Measurements from ENCODE around the gene SEMA5A. TPM values are rescaled to one million over a fixed set of nuclear protein-coding genes. Genes with fewer than 3 reads are reported as not detected.

SEMA5A gene
- total RNA-seq, 6 experiments from 2014 or later = 3.1 to 12.6 (median 5.7) TPM

- TF ChIP-seq POLR2A (IDR thresholded peaks at IDR 0.05) (no peak), CTCF (IDR thresholded peaks at IDR 0.05) (peak in 3 of 4 donors; percentile 13 to 47 (median 16))
- Histone ChIP-seq H3K36me3 (no peaks in the 10 kb centered on the region), H3K4me1 (no peaks in the 10 kb centered on the region), H3K9me3 (no peaks in the 10 kb centered on the region), H3K27ac (no peak overlapping the region), H3K4me3 (no peak overlapping the region), H3K27me3 (no peaks in the 10 kb centered on the region)
- no peak for DNase-seq
- 57% methylated on average over 5 of the region's 5 CpGs for WGBS (ENCODE audit: insufficient coverage, low coverage, low lambda C conversion rate, missing lambda C conversion rate)
- ATAC-seq = peak; percentile 42 to 68 (median 57)
- intact Hi-C loops (cut with DNase I) = no loop called here
Observed at GRCh38 chr5:9516591-9516990, 29.3 kb downstream of the SEMA5A start.

DNA sequence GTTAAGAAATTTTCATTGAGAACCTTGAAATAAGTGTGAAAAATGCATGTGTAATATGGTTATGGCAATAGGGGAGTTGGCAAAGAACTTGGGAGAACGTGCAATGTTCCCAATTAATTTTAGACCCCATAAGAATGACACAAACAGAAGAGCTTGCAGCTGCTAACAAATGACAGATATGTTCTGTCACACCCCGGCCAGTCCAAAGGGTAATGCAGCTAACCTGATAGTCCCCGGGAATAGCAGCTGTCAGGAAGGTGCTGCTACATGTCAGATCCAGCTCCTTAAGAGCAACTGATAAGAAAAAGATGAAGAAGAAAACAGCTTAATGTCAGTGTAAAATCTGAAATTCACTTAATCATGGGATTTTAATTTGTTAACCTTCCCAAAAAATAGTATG, 30.4 kb downstream of the SEMA5A start:
- Histone ChIP-seq H3K27me3 (no peaks in the 10 kb centered on the region), H3K4me1 (no peaks in the 10 kb centered on the region), H3K9me3 (no peaks in the 10 kb centered on the region), H3K4me3 (no peak overlapping the region), H3K36me3 (no peaks in the 10 kb centered on the region), H3K27ac (no peak overlapping the region)
- ATAC-seq (no peak), DNase-seq (no peak)
- WGBS (ENCODE audit: insufficient coverage, low coverage, low lambda C conversion rate, missing lambda C conversion rate) = 48% methylated on average over 3 of the region's 3 CpGs
- TF ChIP-seq CTCF (IDR thresholded peaks at IDR 0.05) = no peak
- intact Hi-C loops (cut with DNase I) = no loop called here

- H3K4me1 ChIP-seq = no peaks in the 10 kb centered on the region
- TF ChIP-seq POLR2A (IDR thresholded peaks at IDR 0.05) (no peak), CTCF (IDR thresholded peaks at IDR 0.05) (no peak)
- no peak overlapping the region for H3K27ac ChIP-seq
- H3K36me3 ChIP-seq = no peaks in the 10 kb centered on the region
- ATAC-seq (no peak), DNase-seq (no peak)
- intact Hi-C loops (cut with DNase I) = no loop called here
- no peak overlapping the region for H3K4me3 ChIP-seq
- no peaks in the 10 kb centered on the region for H3K27me3 ChIP-seq
- no peaks in the 10 kb centered on the region for H3K9me3 ChIP-seq
- 44% methylated on average over 2 of the region's 2 CpGs for WGBS (ENCODE audit: insufficient coverage, low coverage, low lambda C conversion rate, missing lambda C conversion rate)
Observed at GRCh38 chr5:9514968-9515367, 30.9 kb downstream of the SEMA5A start.

GRCh38 chr5:9513827-9514226, 32.0 kb downstream of the SEMA5A start:
- no peaks in the 10 kb centered on the region for H3K36me3 ChIP-seq
- H3K27me3 ChIP-seq = no peaks in the 10 kb centered on the region
- H3K4me3 ChIP-seq = no peak overlapping the region
- intact Hi-C loops (cut with DNase I) = no loop called here
- H3K9me3 ChIP-seq = no peaks in the 10 kb centered on the region
- peak in 1 of 4 donors; percentile 18 for TF ChIP-seq CTCF (IDR thresholded peaks at IDR 0.05)
- no peak for TF ChIP-seq POLR2A (IDR thresholded peaks at IDR 0.05)
- no peak overlapping the region for H3K27ac ChIP-seq
- H3K4me1 ChIP-seq = no peaks in the 10 kb centered on the region
- DNase-seq (no peak), ATAC-seq (no peak)
- 38% methylated on average over 4 of the region's 4 CpGs for WGBS (ENCODE audit: insufficient coverage, low coverage, low lambda C conversion rate, missing lambda C conversion rate)

- TF ChIP-seq CTCF (IDR thresholded peaks at IDR 0.05) = no peak
Observed at GRCh38 chr5:9512457-9512856, 33.4 kb downstream of the SEMA5A start.

More at GRCh38 chr5:9512457-9512856, 33.4 kb downstream of the SEMA5A start:
- Histone ChIP-seq H3K27me3 (no peaks in the 10 kb centered on the region), H3K4me3 (no peak overlapping the region), H3K4me1 (no peaks in the 10 kb centered on the region), H3K36me3 (no peaks in the 10 kb centered on the region), H3K27ac (no peak overlapping the region), H3K9me3 (no peaks in the 10 kb centered on the region)
- 34% methylated on average over 4 of the region's 4 CpGs for WGBS (ENCODE audit: insufficient coverage, low coverage, low lambda C conversion rate, missing lambda C conversion rate)
- DNase-seq = no peak
- intact Hi-C loops (cut with DNase I) = no loop called here
- no peak for ATAC-seq
